Measurements from ENCODE around the gene RNF222. TPM values are rescaled to one million over a fixed set of nuclear protein-coding genes. Genes with fewer than 3 reads are reported as not detected.
A peak's percentile ranks its signal among the peaks of the same experiment; 100 is the strongest.
"Not testable (repeated sequence)": the region's sequence is repeated elsewhere in the genome, so short reads cannot be mapped to it uniquely, and the experiment has no call there.

The RNF222 gene
- total RNA-seq, 4 donors from 2014 or later = not detected

DNA sequence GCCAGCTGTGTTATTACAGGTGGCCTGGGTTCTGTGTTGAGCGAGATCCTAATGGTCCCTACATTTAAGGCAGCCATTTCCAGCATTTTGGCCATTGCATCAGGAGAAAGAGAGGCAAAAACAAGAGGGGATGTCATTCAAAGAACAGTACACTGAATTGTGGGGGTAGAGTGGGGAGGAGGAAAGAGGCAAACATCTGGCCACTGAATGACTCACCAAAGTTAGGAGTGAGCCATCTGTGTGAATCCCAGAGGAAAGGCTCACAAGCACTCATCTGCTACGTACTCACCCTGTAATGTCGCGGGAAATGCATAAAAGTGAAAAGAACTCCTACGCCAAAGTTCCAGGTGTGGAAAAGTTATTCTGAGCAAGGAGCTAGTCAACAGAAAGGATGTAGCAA lies 37.9 kb downstream of the RNF222 start:
- intact Hi-C loops (cut with DNase I; ENCODE audit: low total_unique reads) = no loop called here
- Histone ChIP-seq H3K27me3 (no peaks in the 10 kb centered on the region), H3K36me3 (no peaks in the 10 kb centered on the region), H3K27ac (peak overlapping the region; percentile 64 to 68), H3K4me1 (no peaks in the 10 kb centered on the region), H3K4me3 (no peak overlapping the region), H3K9me3 (no peaks in the 10 kb centered on the region)
- peak in 1 of 2 donors; percentile 58 for DNase-seq
- no peak for TF ChIP-seq POLR2A (IDR thresholded peaks at IDR 0.05)
- TF ChIP-seq, protein P1, sequence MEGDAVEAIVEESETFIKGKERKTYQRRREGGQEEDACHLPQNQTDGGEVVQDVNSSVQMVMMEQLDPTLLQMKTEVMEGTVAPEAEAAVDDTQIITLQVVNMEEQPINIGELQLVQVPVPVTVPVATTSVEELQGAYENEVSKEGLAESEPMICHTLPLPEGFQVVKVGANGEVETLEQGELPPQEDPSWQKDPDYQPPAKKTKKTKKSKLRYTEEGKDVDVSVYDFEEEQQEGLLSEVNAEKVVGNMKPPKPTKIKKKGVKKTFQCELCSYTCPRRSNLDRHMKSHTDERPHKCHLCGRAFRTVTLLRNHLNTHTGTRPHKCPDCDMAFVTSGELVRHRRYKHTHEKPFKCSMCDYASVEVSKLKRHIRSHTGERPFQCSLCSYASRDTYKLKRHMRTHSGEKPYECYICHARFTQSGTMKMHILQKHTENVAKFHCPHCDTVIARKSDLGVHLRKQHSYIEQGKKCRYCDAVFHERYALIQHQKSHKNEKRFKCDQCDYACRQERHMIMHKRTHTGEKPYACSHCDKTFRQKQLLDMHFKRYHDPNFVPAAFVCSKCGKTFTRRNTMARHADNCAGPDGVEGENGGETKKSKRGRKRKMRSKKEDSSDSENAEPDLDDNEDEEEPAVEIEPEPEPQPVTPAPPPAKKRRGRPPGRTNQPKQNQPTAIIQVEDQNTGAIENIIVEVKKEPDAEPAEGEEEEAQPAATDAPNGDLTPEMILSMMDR (IDR thresholded peaks at IDR 0.05) = no peak

- no peaks in the 10 kb centered on the region for H3K4me1 ChIP-seq
- no peaks in the 10 kb centered on the region for H3K36me3 ChIP-seq
- no peaks in the 10 kb centered on the region for H3K27me3 ChIP-seq
- TF ChIP-seq, protein P1 (IDR thresholded peaks at IDR 0.05) = no peak
- no peak for TF ChIP-seq POLR2A (IDR thresholded peaks at IDR 0.05)
- no peak overlapping the region for H3K27ac ChIP-seq
- no peak for DNase-seq
- intact Hi-C loops (cut with DNase I; ENCODE audit: low total_unique reads) = no loop called here
- no peak overlapping the region for H3K4me3 ChIP-seq
- H3K9me3 ChIP-seq = no peaks in the 10 kb centered on the region
Observed at GRCh38 chr17:8357910-8358309, 39.7 kb downstream of the RNF222 start.

DNA sequence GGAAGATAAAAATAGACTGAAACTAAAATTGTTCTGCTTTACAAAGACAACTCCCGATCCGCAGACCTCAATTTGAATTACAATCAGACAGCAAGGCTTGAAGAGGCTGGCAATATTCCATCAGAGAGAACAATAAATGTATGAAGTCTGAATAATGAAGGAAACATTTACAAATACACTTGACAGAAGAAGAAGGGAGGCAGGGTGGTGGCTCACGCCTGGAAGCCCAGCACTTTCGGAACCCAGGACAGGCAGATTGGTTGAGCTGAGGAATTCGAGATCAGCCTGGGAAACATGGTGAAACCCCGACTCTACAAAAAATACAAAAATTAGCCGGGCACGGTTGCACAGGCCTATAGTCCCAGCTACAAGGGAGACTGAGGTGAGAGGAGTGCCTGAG lies 43.4 kb downstream of the RNF222 start:
- no peaks in the 10 kb centered on the region for H3K9me3 ChIP-seq
- intact Hi-C loops (cut with DNase I; ENCODE audit: low total_unique reads) = no loop called here
- no peaks in the 10 kb centered on the region for H3K36me3 ChIP-seq

GRCh38 chr17:8353736-8354135 lies 43.9 kb downstream of the RNF222 start:
- intact Hi-C loops (cut with DNase I; ENCODE audit: low total_unique reads) = no loop called here

More for the DNA sequence above, 43.4 kb downstream of the RNF222 start:
- no peak for TF ChIP-seq POLR2A (IDR thresholded peaks at IDR 0.05)
- TF ChIP-seq, protein P1 (IDR thresholded peaks at IDR 0.05) = no peak
- H3K27ac ChIP-seq = no peak overlapping the region
- no peak for DNase-seq
- H3K27me3 ChIP-seq = no peaks in the 10 kb centered on the region
- no peaks in the 10 kb centered on the region for H3K4me1 ChIP-seq
- H3K4me3 ChIP-seq = no peak overlapping the region

GRCh38 chr17:8350339-8350738 lies 47.3 kb downstream of the RNF222 start:
- DNase-seq = no peak
- Histone ChIP-seq H3K9me3 (no peaks in the 10 kb centered on the region), H3K27me3 (no peaks in the 10 kb centered on the region), H3K27ac (no peak overlapping the region), H3K4me1 (no peaks in the 10 kb centered on the region), H3K36me3 (no peaks in the 10 kb centered on the region), H3K4me3 (no peak overlapping the region)
- TF ChIP-seq, protein P1 (IDR thresholded peaks at IDR 0.05) = no peak
- no peak for TF ChIP-seq POLR2A (IDR thresholded peaks at IDR 0.05)
- intact Hi-C loops (cut with DNase I; ENCODE audit: low total_unique reads) = no loop called here

More at GRCh38 chr17:8353736-8354135, 43.9 kb downstream of the RNF222 start:
- Histone ChIP-seq H3K9me3 (no peaks in the 10 kb centered on the region), H3K27me3 (no peaks in the 10 kb centered on the region), H3K4me1 (no peaks in the 10 kb centered on the region), H3K27ac (no peak overlapping the region), H3K36me3 (no peaks in the 10 kb centered on the region), H3K4me3 (no peak overlapping the region)
- DNase-seq = no peak
- no peak for TF ChIP-seq POLR2A (IDR thresholded peaks at IDR 0.05)
- TF ChIP-seq, protein P1 (IDR thresholded peaks at IDR 0.05) = no peak

GRCh38 chr17:8347001-8347400 lies 50.6 kb downstream of the RNF222 start:
- H3K27ac ChIP-seq = not testable (repeated sequence)

More at GRCh38 chr17:8347001-8347400, 50.6 kb downstream of the RNF222 start:
- H3K4me1 ChIP-seq; intact Hi-C loops (cut with DNase I; ENCODE audit: low total_unique reads); H3K36me3 ChIP-seq; H3K4me3 ChIP-seq; H3K27me3 ChIP-seq; DNase-seq; H3K9me3 ChIP-seq: not testable (repeated sequence)

All from uterus (tissue), 4 donors.